ENCODE results near the gene CTIF.

- TF ChIP-seq CTCF (IDR thresholded peaks at IDR 0.05; ENCODE audit: low read length): no peak
- TF ChIP-seq EZH2 (optimal IDR thresholded peaks at IDR 0.05; ENCODE audit: low read depth, low read length): no peak
- TF ChIP-seq EZH2phosphoT487 (IDR thresholded peaks at IDR 0.05; ENCODE audit: low read length): no peak
These were observed 38.3 kb upstream of the CTIF start for GRCh38 chr18:48500517-48500916.

Measured in MM.1S (cell line).